Small intestine (tissue), 7 donors: ENCODE measurements around the gene LRRC75A. TPM values are rescaled to one million over a fixed set of nuclear protein-coding genes. Genes with fewer than 3 reads are reported as not detected.

ENCODE experiments used
- DNase-seq, 2 donors: peaks; one replicate each; pipeline versions ENCODE4 v3.0.0 to v3.0.0-alpha.2; 2013
- FAIRE-seq: peaks from 2 replicates; lab custom pipeline; 2012; peaks lifted over from hg19 to GRCh38; lab: Jason Lieb, UNC
- H3K27ac ChIP-seq, 3 donors: one replicate each; pipeline ENCODE4 v1.5.1; 2013; ENCODE audit warnings: low read length in 2 of 3, mild to moderate bottlenecking in 2 of 3, control low read depth in 1 of 3, inconsistent platforms in 1 of 3, low read depth in 1 of 3, moderate library complexity in 1 of 3
- H3K27me3 ChIP-seq, 3 donors: one replicate each; pipeline ENCODE4 v1.6.1; 2013; ENCODE audit warnings: low read length in 3 of 3, inconsistent platforms in 1 of 3; ENCODE audit not compliant: control insufficient read depth in 3 of 3, insufficient read depth in 3 of 3
- H3K36me3 ChIP-seq, 3 donors: one replicate each; pipeline ENCODE4 v1.6.1; 2013; ENCODE audit warnings: low read length in 3 of 3, inconsistent platforms in 1 of 3, low read depth in 1 of 3, mild to moderate bottlenecking in 1 of 3, moderate library complexity in 1 of 3; ENCODE audit not compliant: control insufficient read depth in 3 of 3, insufficient read depth in 2 of 3
- H3K4me1 ChIP-seq, 3 donors: one replicate each; pipeline ENCODE4 v1.6.1; 2013; ENCODE audit warnings: low read length in 2 of 3, inconsistent platforms in 1 of 3, low read depth in 1 of 3, mild to moderate bottlenecking in 1 of 3, moderate library complexity in 1 of 3; ENCODE audit not compliant: control insufficient read depth in 3 of 3, insufficient read depth in 2 of 3
- H3K4me3 ChIP-seq, 3 donors: one replicate each; pipeline ENCODE4 v1.5.1; 2013; ENCODE audit warnings: low read length in 3 of 3, control low read depth in 1 of 3, inconsistent platforms in 1 of 3, low read depth in 1 of 3, mild to moderate bottlenecking in 1 of 3, moderate library complexity in 1 of 3
- H3K9me3 ChIP-seq, 2 donors: one replicate each; pipeline ENCODE4 v1.6.1; 2013; ENCODE audit warnings: low read depth in 1 of 2, low read length in 1 of 2; ENCODE audit not compliant: control insufficient read depth in 2 of 2, insufficient read depth in 1 of 2
- WGBS, 3 donors: extraction: QIAGEN DNeasy Blood & Tissue Kit; methylation state at CpG; one replicate each; pipeline ENCODE4 v1.1.7; 2013; 5-methylcytosine and 5-hydroxymethylcytosine counted together
- polyA plus RNA-seq, 4 donors: library from polyadenylated mRNA; stranded (reverse) in 3 of 4; unstranded in 1 of 4; fragments of 200-250 nt in 3 of 4; fragments of 120-200 nt in 1 of 4; gene quantifications; one replicate each; pipeline versions ENCODE4 v1.2.1 to v1.2.3, GENCODE V29; 2013
- donor health status: healthy with polysubstance abuse.
- donor health status: control.
- donor health status: control.
- donor health status: Bipolar disorder and iron deficiency.
- donor health status: healthy.

The LRRC75A gene
- polyA plus RNA-seq, 4 donors = 30.5 to 130 (median 64.3) TPM

- no peaks in the 10 kb centered on the region for H3K36me3 ChIP-seq
- no peaks in the 10 kb centered on the region for H3K9me3 ChIP-seq
- DNase-seq = no peak
- no peak overlapping the region for H3K27ac ChIP-seq
- H3K4me3 ChIP-seq = no peak overlapping the region
- no peak for FAIRE-seq
- H3K4me1 ChIP-seq = peaks cover 0 to 17% (median 3%) of the 10 kb centered on the region in 3 donors
- H3K27me3 ChIP-seq = no peaks in the 10 kb centered on the region
Measured at GRCh38 chr17:16519021-16519420, 27.0 kb upstream of the LRRC75A start.

GRCh38 chr17:16517477-16517876 lies 25.5 kb upstream of the LRRC75A start:
- WGBS, 3 donors = 86 to 93% (median 92%) methylated on average over 7 of the region's 7 CpGs
- H3K27me3 ChIP-seq = no peaks in the 10 kb centered on the region
- no peak overlapping the region for H3K27ac ChIP-seq
- H3K4me3 ChIP-seq = no peak overlapping the region
- no peak for DNase-seq
- H3K9me3 ChIP-seq = no peaks in the 10 kb centered on the region
- FAIRE-seq = no peak
- H3K4me1 ChIP-seq = peaks cover 0 to 17% (median 3%) of the 10 kb centered on the region in 3 donors
- no peaks in the 10 kb centered on the region for H3K36me3 ChIP-seq

GRCh38 chr17:16516594-16517051 lies 24.6 kb upstream of the LRRC75A start:
- Histone ChIP-seq H3K4me1 (peaks cover 0 to 17% (median 3%) of the 10 kb centered on the region in 3 donors), H3K27me3 (no peaks in the 10 kb centered on the region), H3K27ac (no peak overlapping the region), H3K9me3 (no peaks in the 10 kb centered on the region), H3K4me3 (no peak overlapping the region), H3K36me3 (no peaks in the 10 kb centered on the region)
- 29 to 44% (median 42%) methylated on average over 16 of the region's 16 CpGs for WGBS, 3 donors
- FAIRE-seq = no peak
- DNase-seq = peak in 1 of 2 donors; percentile 61

DNA sequence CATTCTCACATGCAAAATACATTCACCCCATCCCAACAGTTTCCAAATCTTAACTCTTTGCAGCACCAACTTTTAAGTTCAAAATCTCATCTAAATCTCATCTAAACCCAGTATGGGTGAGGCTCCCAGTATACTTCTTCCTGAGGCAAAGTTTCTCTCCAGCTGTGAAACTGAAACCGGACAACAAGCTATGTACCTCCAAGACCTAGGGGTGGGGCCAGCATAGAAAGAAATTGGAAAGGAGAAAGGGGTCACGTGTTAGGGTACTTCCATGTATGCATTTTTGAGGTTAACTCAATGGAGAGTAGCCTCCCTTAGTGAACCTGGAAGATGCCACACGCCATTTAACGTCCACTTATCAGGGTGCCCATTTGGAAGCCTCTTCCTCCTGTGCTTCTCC lies 23.9 kb upstream of the LRRC75A start:
- Histone ChIP-seq H3K9me3 (no peaks in the 10 kb centered on the region), H3K36me3 (no peaks in the 10 kb centered on the region), H3K4me3 (no peak overlapping the region), H3K4me1 (peaks cover 0 to 15% (median 3%) of the 10 kb centered on the region in 3 donors), H3K27ac (no peak overlapping the region), H3K27me3 (no peaks in the 10 kb centered on the region)
- WGBS, 3 donors = 62 to 75% (median 63%) methylated on average over 4 of the region's 4 CpGs
- FAIRE-seq (no peak), DNase-seq (peak; percentile 42 to 62)

DNA sequence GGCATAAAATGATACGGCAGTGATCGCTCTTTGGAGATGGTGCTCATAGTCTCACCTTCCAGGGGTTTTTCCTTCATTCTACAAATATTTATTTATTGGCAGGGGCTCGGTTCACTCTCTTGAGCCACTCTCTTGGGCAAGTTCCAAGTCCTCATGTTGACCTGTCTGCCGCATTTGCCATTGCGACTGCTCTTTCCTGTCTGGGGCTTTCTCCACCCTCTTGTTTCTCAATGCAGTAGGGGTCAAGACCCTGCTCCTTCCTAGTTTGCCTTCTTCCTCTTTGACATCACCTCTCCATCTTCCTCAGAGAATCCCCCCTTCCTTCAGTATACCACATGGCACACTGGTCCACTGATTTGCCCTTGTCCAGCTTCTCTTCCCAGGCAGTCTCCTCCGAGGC lies 21.9 kb upstream of the LRRC75A start:
- Histone ChIP-seq H3K9me3 (no peaks in the 10 kb centered on the region), H3K4me3 (no peak overlapping the region), H3K4me1 (peaks cover 0 to 10% (median 0%) of the 10 kb centered on the region in 3 donors), H3K36me3 (no peaks in the 10 kb centered on the region), H3K27me3 (no peaks in the 10 kb centered on the region), H3K27ac (no peak overlapping the region)
- no peak for FAIRE-seq
- 76 to 84% (median 76%) methylated on average over 6 of the region's 6 CpGs for WGBS, 3 donors
- DNase-seq = no peak

DNA sequence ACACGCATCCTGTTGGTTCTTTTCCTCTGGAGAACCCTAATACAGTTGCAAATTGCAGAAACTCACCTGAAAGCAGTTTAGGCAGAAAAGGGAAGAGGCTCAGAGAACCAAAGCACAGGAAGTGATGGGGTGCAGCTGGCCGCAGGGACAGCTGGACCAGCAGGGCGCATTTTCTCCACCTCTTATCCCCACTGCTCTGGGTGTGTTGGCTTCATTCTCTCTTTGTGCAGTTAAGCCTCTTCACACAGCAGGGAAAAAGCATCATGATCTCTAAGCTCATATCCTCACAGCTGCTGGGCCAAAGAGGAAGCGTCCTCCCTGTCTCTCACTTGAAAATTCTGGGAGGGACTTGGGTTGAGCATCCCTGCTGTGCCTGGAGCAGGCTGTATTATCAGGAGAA lies 20.0 kb upstream of the LRRC75A start:
- no peak overlapping the region for H3K27ac ChIP-seq
- peaks cover 0 to 18% (median 0%) of the 10 kb centered on the region in 3 donors for H3K4me1 ChIP-seq
- H3K4me3 ChIP-seq = no peak overlapping the region
- WGBS, 3 donors = 55 to 90% (median 79%) methylated on average over 4 of the region's 4 CpGs
- no peak for DNase-seq
- no peak for FAIRE-seq
- no peaks in the 10 kb centered on the region for H3K9me3 ChIP-seq
- no peaks in the 10 kb centered on the region for H3K27me3 ChIP-seq
- H3K36me3 ChIP-seq = no peaks in the 10 kb centered on the region

- H3K4me3 ChIP-seq = no peak overlapping the region
- H3K27me3 ChIP-seq = no peaks in the 10 kb centered on the region
- FAIRE-seq = no peak
- no peaks in the 10 kb centered on the region for H3K9me3 ChIP-seq
- no peaks in the 10 kb centered on the region for H3K36me3 ChIP-seq
- 71 to 84% (median 80%) methylated on average over 1 of the region's 1 CpG for WGBS, 3 donors
- H3K4me1 ChIP-seq = peaks cover 0 to 14% (median 0%) of the 10 kb centered on the region in 3 donors
- DNase-seq = no peak
- H3K27ac ChIP-seq = no peak overlapping the region
Measured at GRCh38 chr17:16511593-16511992, 19.6 kb upstream of the LRRC75A start.

DNA sequence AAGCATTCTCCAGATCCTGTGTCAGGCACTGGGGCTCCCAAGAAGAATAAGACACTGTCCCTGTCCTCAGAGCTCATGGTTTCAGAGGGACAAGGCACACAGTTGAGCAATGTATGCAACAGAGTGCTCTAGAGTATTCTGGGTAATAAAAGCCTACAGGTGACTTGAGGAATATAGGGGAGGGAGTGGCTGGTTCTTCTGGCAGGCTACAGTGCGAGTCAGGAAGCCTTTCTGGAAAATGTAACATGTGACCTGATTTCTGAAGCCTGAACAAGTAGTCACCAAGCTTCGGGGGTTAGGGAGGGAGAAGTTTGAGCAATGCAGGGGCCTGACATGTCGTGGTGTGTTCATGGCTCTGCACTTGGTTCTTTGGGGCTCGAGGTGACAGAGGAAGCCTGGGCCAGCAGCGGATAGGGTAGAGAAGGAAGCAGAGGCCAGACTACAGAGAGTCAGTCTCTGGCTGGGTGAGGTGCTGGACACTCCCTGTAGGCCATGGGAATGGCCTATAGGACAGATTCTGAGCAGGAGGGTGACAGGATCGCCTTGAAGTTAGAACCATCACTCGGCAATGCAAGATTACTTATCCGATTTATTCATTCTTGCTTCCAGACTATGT lies 16.0 kb upstream of the LRRC75A start:
- Histone ChIP-seq H3K27me3 (no peaks in the 10 kb centered on the region), H3K9me3 (no peaks in the 10 kb centered on the region), H3K36me3 (no peaks in the 10 kb centered on the region), H3K4me3 (no peak overlapping the region), H3K27ac (peak overlapping the region; percentile 65 to 81 (median 72)), H3K4me1 (peaks cover 1 to 21% (median 4%) of the 10 kb centered on the region in 3 donors)
- DNase-seq (peak; percentile 82 to 86), FAIRE-seq (no peak)
- 53 to 64% (median 62%) methylated on average over 8 of the region's 8 CpGs for WGBS, 3 donors

DNA sequence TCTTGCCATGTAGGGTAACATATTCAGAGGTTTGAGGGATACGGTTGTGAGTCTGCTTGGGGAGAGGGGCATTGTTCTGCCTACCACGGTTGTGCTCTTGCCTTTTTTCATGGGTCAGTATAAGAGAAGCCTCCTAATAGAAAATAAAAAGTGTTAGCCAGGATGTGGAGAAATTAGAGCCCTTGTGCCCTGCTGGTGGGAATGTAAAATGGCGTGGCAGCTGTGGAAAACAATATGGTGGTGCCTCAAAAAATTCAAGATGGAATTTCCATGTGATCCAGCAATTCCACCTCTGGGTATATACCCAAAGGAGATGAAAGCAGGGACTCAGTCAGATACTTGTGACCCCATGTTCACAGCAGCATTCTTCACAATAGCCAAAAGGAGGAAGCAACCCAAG lies 14.2 kb upstream of the LRRC75A start:
- WGBS, 3 donors = 89 to 97% (median 93%) methylated on average over 3 of the region's 3 CpGs
- DNase-seq (no peak), FAIRE-seq (no peak)
- Histone ChIP-seq H3K9me3 (no peaks in the 10 kb centered on the region), H3K27ac (no peak overlapping the region), H3K27me3 (no peaks in the 10 kb centered on the region), H3K4me3 (no peak overlapping the region), H3K36me3 (no peaks in the 10 kb centered on the region), H3K4me1 (peaks cover 1 to 21% (median 4%) of the 10 kb centered on the region in 3 donors)
